Activated CD8-positive, alpha-beta memory T cell treated with anti-CD3 and anti-CD28 coated beads, Interleukin-2, amount 50 U/mL, for 24 hours (primary cell): ENCODE measurements around the gene GRIK4.

Source experiments
- DNase-seq: peaks from one replicate; pipeline ENCODE4 v3.0.0-alpha.2; 2020; ENCODE audit errors: extremely low read depth

Gene GRIK4

DNA sequence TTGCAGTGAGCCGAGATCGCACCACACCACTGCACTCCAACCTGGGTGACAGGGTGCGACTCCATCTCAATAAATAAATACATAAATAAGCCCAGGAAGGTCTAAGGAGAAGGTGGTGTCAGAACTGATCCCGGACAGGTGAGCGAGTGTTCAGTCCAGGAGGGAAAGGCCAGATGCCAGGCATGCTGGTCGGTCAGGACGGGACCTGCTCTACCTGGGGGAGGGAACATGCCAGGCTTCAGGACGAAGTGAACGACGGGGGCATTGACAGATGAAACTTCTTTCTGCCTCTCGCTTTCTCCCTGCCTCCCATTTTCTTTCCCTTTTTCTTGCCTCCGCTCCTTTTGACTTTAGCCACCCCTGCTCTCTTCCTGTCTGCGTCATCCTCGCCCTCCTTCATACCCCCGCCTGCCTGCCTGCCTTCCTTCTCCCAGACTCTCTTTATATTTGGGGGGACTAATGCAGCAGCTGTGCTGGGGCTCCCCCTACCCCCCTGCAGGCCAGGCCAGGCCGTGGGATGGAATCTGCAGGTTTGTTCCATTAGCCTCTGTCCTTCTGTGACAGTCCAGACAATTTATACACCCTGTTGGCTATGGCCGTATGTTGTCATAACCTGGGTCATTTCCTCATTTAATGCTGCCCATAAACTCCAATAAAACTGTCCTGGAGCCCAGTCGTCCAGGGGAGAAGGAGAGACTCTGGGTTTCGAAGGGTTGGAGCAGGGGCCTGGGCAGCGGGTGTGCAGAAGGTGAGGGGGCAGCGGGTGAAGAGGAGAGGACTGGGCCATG is 303.2 kb downstream of the GRIK4 start:
- no peak for DNase-seq

DNA sequence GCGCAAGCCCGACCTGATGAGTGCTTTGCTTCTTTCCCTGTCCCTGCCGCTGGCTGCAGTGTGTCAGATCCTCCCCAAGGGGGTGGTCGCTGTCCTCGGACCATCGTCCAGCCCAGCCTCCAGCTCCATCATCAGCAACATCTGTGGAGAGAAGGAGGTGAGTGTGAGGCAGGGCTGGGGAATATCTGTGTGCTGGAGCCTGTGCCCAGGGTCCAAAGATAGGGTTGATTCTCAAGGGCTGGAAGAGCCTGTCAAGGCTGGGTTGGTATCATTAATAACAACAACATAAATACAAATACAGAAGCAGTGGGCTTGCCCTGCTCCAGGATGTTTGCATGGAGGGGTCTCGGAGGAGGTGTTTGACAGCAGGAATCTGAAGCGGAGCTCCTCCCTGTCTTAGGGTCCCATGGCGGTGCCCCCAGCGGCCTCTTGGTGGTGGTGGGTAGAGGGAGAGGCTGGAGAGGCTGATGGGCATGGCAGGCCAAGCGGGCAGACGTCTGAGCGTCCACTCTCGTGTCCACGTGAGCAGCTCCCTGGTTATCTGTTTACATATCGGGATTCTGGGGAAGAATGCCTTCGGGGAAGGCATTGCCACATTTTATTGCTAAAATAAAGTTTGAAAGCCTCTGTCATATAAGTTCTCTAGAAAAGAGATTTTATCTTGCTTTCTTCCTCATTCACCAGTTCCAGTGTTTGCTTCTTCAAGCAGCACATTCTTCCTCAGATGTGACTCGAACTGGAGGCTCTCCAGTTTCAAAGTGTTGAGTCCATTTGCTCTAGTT is 304.0 kb downstream of the GRIK4 start:
- no peak for DNase-seq

DNA sequence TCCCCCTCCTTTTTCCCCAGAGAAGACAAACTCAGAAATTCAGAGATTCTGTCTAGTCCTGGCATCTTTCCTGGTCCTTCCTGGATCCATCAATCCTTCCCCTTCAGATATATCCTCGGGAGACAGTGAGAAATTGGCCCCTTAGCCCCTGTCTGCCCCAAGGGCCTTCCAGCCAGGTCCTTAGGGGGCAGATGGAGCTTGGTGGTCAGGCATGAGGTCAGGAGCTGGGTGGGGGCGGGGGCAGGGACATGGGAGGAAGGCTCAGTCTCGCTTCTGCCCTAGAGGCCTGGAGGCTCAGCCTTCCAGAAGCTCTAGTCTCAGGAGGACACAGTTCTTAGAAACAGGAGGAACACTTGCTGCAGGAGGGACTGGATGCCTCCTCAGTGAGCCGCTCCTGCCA is 304.6 kb downstream of the GRIK4 start:
- DNase-seq: no peak

DNA sequence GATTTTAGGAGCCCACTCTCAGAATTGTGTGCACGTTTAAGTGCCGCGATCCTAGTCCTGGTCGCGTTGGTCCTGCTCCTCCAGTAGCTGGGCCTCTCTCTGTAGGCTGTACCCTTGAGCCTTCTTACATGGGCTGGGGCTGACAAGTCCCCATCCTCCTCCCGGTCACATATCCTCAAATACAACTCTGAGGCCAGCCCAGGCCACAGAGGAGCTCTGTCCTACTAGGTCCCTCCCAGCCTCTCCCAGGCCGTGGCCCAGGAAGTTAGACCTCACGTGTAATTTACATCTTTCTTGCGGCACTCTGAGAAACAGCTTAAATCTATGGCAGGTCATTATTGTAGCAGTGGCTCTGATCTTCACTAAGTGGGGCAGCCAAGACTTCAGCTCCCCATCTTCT is 305.2 kb downstream of the GRIK4 start:
- no peak for DNase-seq

DNA sequence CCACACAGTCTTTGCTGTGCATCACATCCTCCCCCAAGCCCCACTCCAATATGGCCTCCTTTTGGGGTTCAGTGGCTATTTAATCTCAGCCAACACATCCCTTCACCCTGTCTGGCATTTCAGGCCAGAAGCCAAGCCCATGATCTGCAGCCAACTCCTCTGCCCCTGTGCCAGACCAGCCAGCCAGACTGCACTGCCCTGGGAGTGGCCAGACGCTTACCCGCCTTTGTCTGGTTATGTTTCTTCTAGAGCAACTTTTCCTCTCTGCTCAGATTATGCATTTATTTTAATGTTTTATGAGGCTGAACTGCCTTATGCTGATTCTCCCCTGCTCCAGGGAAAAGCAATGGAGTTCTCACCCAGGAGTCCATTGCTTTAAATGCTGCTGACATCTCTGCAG is 305.6 kb downstream of the GRIK4 start:
- DNase-seq: no peak

DNA sequence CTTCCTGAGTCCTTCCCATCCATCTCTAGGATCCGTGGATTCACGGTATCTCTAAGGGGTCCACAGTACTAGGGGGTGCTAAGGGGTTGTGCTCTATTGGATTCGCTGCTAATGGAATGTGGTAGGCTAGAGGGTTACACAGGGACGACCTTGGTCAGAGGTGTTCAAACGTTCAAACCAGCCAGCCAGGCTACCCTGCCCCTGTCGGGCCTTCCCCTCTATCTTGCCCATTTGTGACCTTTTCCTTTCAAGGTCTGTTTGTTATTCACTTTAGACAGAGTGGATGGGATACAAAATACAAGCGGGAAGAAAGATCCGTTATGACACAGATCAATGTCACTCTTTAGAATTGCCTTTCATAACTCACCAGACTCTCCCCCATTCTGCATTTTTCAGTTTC is 306.5 kb downstream of the GRIK4 start:
- DNase-seq: no peak

DNA sequence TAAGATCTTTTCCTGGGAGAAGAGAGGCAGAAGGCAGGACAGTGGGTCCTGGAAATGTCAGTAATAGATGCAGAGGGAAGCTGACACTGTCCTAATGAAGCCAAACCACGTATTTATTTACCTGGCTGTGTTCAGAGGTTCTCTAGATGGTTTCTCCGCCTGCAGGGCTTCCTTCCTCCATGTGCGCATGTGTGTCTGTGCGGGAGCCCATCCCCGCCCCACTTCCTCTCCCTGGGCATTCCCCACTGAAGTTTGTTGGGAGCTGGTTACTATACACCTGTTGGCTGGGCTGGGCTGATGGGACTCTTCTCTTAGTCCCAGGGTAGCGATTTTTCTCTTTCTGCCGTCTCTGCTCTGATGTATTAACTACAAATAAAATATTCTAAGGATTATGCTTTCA is 307.5 kb downstream of the GRIK4 start:
- DNase-seq: no peak

DNA sequence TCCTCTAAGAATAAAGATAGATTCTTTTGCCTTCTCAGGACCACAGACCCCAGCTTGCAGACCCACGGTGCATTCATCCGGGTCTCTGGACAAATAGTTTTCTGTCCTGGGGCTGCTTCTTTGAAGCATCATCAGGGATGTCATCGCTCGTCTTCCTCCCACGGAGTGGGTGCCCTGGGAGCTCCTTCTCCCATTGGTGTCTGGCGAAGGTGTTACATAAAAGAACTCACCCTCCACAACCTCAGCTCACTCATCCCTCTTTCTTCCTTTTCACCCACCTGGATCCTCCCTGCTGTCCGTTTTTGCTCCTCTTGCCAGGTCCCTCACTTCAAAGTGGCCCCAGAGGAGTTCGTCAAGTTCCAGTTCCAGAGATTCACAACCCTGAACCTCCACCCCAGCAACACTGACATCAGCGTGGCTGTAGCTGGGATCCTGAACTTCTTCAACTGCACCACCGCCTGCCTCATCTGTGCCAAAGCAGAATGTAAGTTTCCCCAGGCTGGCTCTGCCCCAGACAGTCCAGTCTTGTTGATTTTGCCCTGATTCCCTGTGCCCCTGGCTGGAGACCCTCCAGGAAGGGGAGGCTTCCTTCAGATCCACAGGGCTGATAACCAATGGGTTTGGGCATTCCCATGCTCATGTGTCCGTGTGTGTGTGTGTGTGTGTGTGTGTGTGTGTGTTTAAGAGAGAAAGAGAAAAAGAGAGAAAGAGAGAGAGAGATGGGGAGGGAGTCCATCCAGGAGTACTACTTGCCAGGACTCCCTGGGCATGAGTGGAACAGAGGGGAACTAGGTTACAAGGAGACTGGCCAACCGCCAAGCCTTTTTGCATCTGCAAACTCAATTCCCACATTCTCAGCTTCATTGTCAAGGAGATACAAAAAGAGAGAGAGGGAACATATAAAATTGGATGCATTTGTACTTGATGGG is 308.2 kb downstream of the GRIK4 start:
- no peak for DNase-seq

DNA sequence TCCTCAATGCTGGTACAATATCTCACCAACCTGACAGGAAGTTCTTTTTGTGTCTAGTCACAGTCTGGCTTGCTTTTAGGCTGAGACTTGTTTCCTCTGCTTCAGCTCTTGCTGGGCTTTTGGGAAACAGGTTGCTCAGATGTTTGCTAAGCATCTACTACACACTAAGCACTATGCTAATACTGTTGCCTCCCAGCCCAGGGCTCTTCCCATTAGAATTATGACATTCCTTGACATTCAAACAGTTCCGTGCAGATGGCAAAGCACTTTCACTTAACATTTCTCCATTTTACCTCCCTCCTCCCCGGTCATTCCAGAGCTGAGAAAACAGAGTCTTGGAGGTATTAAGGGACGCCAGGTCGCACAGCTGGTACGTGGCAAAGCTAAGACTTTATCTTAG is 311.6 kb downstream of the GRIK4 start:
- DNase-seq: no peak

DNA sequence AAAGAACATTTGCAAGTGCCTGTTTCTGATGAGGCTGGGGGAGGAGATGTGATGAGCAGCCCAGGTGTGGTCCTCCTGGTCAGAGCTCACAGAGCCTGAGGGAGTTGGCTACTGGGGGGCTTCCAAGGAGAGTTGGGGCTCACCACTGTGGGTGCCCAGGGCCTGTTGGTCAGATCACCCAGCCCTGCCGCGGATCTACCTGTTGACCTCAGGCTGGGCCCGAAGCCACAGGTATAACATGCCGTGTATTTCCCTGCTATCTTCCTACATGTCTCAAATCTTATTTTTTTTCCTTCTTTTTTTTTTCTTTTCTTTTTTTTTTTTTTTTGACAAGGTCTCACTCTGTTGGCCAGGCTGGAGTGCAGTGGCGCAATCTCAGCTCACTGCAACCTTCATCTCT is 312.7 kb downstream of the GRIK4 start:
- no peak for DNase-seq

DNA sequence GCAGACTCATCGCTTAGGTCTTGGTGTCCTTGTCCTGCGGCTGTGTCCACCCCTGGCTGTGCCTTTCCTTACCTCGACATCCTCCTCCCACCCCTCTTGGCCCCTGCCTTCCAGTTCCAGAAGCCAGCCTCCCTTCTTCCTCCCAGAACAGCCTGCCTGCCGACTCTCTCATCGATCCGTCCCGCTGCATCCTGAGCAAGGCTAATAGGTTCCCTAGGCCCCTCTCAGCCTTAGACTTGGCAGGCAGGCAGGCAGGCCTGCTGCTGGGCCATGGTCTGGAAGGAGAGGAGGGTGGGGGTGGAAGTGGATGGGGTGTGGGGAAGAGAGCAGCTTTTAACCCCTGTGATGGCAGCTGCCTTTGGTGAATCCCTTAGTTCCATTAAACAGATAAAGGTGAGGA is 315.6 kb downstream of the GRIK4 start:
- DNase-seq: no peak

DNA sequence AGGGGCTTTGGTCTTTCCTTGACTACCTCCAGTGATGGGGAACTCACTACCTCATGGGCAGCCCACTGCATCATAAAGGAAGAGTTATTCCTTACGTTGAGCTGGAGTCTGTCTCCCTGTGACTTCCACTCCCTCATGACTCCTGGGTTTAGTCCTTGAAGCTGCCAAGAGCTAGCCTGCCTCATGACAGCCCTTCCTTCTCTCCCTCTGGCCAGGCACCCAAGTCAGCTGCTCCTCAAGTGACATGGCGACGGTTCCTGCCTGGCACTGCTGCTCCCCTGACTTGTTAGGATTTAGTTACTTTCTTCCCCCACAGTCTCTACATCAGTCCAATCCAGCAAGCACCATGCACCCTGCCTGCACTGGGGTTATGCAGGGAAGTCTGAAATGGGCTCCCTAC is 316.3 kb downstream of the GRIK4 start:
- no peak for DNase-seq

DNA sequence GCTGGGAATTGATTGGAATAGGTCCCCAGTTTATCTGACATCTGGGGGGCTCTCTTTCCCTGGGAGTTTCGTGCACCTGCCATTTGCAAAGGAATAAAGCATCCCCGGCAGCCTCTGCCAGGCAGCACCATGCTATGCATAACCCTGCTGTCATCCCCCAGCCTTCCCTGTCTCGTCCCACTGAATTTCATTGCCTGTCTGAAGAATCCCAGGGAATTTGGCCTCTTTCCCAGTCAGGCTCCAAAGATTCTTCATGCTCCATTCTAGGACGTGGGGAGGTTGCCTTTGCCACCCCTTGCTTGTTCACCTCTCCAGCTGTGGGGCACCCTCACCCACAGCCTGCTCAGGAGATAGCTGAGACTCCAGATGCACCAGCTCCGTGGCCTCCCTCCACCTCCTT is 317.3 kb downstream of the GRIK4 start:
- DNase-seq: no peak

DNA sequence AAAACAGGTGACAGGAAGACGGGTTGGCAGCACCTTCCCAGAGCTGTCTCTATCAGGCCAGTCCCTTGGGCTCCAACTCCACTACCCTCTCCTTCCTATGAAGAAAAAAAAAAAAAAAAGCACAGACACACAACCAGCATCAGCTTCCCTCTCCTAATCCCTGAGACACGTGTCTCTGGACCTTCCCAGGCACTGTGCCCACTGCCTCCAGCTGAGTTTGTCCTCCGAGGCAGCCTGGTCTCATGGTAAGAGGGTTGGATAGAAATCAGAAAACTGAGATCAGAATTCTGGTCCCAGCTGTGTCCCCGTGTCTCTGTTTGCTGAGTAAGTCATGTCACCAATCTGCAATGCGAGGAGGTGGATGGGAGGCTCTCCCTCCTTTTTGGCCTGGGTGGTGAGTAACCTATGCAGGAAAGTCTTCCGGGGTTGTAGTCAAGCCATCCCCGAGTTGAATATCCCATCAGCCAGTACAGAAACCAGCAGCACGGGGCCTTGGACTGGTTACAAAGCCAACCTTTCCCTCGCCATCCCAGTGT is 318.6 kb downstream of the GRIK4 start:
- no peak for DNase-seq

DNA sequence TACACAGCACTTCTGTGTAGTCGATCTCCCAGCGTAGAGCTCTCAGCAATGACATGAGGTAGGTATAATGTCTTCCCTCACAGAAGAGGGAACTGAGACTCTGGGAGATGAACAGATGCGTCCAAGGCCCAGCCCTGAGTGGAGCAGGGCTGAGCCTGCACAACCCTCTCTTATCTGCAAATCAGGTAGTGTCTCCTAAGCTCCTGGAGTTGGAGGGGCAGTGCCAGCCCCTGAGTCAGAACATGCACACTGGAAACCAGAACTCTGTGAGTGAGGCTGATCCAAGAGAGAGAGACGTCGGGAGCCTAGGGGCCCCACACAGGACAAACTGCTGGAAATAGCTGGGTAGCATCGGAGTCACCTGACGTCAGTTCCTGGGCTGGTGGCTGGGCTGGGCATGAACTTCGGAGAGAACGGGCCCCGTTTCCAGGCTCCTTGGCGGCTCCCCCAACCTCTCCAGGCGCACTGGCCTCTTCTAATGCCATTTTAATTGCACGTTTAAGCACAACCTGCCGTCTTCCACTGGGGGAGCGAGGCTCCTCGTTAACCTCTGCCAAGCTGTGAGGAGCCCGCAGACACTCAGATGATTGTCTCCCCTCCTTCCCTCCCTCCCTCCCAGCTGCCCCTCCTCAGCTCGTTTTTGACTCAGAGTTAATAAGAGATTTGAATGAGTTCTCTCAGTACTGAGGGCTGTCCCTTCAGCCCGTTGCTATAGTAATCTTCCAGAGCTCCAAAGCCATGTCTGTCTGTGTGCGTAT is 321.1 kb downstream of the GRIK4 start:
- DNase-seq: no peak

DNA sequence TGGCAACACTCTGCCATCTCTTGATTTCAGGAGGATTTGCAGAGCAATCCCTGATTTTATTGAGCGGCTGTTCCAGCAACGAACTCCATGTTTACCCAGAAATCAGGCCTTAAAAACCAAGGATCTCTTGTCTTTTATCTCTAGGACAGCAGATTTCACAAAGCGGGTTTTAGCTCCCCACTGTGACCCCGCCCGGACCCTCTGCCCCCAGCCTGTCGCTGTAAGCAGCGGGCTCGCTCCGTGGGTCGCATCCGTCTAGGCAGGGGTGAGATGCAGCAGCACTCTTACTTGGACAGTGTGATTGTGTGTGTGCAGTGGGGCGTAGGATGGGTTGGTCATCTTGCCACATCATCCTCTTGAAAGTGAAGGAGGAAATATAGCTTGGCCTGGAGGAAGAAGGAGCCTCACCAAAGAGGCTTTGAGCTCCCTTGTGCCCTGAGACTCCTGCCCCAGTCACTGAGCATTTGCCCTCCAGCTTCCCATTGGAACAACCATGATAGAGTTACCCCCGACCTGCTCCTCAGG is 323.2 kb downstream of the GRIK4 start:
- DNase-seq: no peak

DNA sequence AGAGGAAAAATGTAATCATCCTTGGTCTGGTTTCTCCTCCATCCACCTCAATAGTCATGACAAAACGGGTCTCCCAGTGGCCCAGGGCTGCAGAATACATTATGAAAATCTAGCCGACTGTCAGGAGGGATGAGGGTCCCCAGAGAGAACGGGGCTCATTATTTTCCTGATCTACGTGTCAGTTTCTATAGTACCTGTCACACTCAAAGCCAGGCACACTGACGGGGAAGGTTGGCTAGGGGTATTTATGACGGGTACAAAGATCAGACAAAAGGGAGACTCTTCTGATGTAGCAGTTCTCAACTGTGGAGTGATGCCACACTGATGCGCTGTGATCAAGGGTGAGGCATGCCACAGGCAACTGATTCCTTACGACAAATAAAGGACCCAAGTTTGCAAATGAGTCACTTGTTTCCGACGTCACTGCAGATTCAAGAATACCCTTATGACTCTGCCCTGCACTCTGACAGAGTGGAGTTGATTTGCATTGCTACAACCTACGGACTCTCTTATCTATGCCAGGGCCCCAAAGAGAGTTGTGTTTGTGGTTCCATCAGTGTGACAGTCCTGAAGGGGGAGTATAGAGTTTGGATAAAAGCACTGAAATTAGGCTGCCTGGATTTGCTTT is 324.2 kb downstream of the GRIK4 start:
- peak; percentile 2 for DNase-seq

DNA sequence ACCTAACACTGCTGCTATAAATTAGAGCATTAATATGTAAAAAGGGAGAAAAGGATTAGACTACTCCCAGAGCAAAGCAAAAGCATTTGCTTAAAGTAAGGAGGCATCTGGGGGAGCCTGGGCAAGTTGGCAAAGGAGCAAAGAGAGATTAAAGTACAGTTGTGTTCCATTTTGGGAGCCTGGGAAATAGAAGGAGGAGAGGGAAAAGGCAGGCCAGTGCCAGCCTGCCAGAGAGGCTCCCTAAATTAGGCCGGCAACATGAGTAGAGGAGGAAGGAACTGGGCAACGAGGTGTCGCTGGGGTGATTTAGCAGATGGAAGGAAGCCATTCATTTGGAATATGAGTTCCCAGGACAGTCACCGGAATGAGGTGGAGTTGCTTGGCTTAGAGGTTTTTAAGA is 326.1 kb downstream of the GRIK4 start:
- DNase-seq: no peak

DNA sequence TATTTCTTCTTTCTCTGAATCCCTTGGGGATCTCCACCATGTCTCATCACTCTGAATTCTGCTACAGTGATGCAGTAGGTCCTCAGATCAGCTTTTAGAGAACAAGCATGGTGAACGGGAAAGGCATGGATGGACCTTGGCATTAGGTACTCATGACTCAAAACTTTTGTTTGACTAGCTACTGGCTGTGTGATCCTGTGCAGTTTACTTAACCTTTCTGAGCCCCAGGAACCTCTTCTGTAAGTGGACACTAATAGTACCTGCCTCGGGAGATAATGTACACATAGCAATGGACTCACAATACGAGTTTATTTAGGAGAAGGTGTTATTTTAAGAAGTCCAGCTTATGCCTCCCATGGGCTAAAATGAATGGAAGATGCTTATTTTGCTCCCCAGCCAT is 327.7 kb downstream of the GRIK4 start:
- no peak for DNase-seq

DNA sequence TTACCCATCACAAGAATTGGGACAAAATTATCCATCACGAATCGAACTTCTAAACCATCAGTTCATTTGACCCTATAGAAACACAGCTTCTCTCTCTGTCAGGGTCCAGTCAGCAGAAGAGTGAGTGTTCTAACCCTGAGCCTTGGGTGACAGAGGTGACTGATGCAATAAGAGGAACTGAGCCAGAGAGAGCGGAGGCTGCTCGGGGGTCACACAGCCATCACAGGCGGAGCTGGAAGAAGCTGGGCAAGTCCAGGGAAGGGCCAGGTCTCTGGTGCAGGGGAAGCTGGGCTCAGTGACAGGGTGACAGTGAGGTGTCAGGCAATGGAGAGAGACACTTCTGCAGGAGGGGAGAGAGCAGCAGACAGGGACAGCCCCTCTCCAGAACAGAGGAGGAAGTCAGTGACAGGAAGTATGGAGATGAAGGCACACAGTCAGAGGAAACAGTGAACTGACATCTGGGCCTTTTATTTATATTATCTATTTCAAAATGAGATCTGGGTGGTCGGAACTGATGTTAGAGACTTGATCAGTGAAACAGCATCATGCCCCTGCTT is 328.4 kb downstream of the GRIK4 start:
- DNase-seq: no peak
